ENCODE measurements around the gene YBX1.

Gene YBX1

DNA sequence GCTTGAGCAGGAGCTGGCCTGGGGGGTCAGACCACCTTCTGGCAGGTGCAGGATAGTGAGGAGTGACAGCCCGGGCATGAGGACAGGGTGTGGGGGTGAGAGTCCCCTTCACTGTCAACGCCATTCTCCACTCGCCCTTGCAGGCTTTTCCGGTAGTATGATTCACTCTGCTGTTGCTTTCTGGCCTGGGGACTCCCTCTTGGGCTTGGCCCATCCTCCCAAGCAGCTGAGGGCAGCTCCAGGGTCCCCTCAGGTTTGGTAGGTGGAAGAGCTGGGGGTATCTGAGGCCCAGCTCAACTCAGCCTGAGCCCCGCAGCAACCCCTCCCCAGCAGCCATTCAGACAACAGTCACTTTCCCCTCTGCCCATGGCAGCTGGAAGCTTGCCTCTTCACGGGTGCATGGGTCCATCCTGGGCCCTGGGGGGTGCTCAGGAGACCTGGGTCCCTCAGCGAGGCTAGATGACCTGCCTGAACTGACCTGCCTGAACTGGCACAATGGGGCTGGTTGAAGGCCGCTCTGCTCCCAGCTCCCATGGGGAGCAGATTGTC lies 56.5 kb downstream of the YBX1 start:
- TF ChIP-seq, protein P1, sequence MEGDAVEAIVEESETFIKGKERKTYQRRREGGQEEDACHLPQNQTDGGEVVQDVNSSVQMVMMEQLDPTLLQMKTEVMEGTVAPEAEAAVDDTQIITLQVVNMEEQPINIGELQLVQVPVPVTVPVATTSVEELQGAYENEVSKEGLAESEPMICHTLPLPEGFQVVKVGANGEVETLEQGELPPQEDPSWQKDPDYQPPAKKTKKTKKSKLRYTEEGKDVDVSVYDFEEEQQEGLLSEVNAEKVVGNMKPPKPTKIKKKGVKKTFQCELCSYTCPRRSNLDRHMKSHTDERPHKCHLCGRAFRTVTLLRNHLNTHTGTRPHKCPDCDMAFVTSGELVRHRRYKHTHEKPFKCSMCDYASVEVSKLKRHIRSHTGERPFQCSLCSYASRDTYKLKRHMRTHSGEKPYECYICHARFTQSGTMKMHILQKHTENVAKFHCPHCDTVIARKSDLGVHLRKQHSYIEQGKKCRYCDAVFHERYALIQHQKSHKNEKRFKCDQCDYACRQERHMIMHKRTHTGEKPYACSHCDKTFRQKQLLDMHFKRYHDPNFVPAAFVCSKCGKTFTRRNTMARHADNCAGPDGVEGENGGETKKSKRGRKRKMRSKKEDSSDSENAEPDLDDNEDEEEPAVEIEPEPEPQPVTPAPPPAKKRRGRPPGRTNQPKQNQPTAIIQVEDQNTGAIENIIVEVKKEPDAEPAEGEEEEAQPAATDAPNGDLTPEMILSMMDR (IDR thresholded peaks at IDR 0.05; ENCODE audit: insufficient read depth, low read depth, low read length, missing control alignments), result no peak
- H3K4me3 ChIP-seq (ENCODE audit: low read length), result no peak overlapping the region
- DNase-seq (ENCODE audit: low read depth), result peak; percentile 42

- DNase-seq (ENCODE audit: low read depth), result no peak
- H3K4me3 ChIP-seq (ENCODE audit: low read length), result no peak within 1 kb of the TSS
- TF ChIP-seq, protein P1 (IDR thresholded peaks at IDR 0.05; ENCODE audit: insufficient read depth, low read depth, low read length, missing control alignments), result no peak
Measured at GRCh38 chr1:42739753-42740700, 57.8 kb downstream of the YBX1 start, which contains the start of gene CLDN19. Gene CLDN19 (minus strand): TSS chr1:42740236. CDS start chr1:42740063, 173 bp downstream.

- H3K4me3 ChIP-seq (ENCODE audit: low read length), result no peak overlapping the region
- TF ChIP-seq, protein P1 (IDR thresholded peaks at IDR 0.05; ENCODE audit: insufficient read depth, low read depth, low read length, missing control alignments), result no peak
- no peak for DNase-seq (ENCODE audit: low read depth)
Measured at GRCh38 chr1:42740851-42741580, 58.8 kb downstream of the YBX1 start.

DNA sequence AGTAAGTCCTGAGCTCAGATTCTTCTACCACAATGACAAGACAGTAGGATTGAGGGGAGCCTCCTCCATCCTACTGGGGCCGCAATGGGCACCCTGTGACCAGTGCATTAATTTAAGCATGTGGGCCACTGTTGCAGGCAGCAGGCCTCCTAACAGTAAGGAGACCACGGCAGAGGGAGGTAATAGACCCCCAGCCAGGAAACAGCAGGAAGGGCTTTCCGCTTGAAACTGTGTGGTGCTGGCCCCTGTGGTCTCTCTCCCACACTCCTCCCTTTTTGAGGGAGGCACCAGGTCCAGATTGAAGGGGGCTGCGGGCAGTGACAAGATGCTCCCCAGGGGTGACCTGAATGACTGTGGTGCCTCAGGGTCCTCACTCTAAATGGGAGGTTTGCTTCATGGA lies 59.5 kb downstream of the YBX1 start:
- DNase-seq (ENCODE audit: low read depth), result no peak
- TF ChIP-seq, protein P1 (IDR thresholded peaks at IDR 0.05; ENCODE audit: insufficient read depth, low read depth, low read length, missing control alignments), result no peak
- H3K4me3 ChIP-seq (ENCODE audit: low read length), result no peak overlapping the region

- H3K4me3 ChIP-seq (ENCODE audit: low read length), result no peak overlapping the region
- TF ChIP-seq, protein P1 (IDR thresholded peaks at IDR 0.05; ENCODE audit: insufficient read depth, low read depth, low read length, missing control alignments), result no peak
- DNase-seq (ENCODE audit: low read depth), result no peak
Measured at GRCh38 chr1:42742141-42742540, 59.9 kb downstream of the YBX1 start.

DNA sequence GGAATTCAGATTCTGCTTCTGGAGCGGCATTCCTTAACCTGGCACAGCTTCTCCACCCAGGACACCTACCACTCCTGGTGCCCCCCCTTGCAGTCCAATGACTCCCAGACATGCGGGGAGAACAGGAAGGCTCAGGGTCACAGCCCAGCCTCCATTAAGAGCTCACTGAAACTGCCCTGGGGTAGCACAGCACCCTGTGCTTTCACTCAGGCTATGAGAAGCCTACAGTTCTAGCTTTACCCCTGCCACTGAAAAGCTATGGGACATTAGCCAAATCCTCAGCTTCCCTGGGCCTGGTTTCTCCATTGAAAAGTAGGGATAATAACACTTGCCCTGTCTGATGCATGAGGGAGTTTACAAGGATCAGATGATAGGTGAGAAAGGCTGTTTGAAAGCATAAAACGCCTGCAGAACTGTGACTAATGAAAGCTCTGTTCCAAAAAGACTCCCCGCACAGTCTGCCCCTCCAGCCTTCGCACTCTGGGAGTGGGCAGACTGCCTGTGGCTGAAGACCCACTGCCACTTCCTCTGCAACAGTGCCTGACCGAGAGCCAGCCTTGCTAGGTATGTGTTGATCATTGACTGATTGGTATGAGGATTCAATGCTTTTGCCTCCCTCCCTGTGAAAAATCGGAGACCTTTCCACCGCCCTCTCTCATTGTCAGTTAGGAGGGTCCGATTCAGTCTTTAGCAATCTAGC lies 60.5 kb downstream of the YBX1 start:
- no peak overlapping the region for H3K4me3 ChIP-seq (ENCODE audit: low read length)
- DNase-seq (ENCODE audit: low read depth), result peak; percentile 48
- TF ChIP-seq, protein P1 (IDR thresholded peaks at IDR 0.05; ENCODE audit: insufficient read depth, low read depth, low read length, missing control alignments), result no peak
